Measurements from ENCODE around the gene ELAVL4. TPM values are rescaled to one million over a fixed set of nuclear protein-coding genes. Genes with fewer than 3 reads are reported as not detected.

The ELAVL4 gene
- total and polyA plus RNA-seq, 4 donors: 0.02 to 0.51 TPM; not detected in 2

GRCh38 chr1:50105433-50105832, 3.3 kb upstream of the ELAVL4 start:
- Histone ChIP-seq H3K4me3 (ENCODE audit: low read depth in 1 of 3, low read length in 3 of 3) (no peak overlapping the region), H3K36me3 (ENCODE audit: control insufficient read depth in 4 of 4, insufficient read depth in 3 of 4, low read depth in 1 of 4, low read length in 3 of 4) (no peaks in the 10 kb centered on the region), H3K4me1 (ENCODE audit: control insufficient read depth in 4 of 4, insufficient read depth in 4 of 4, low read length in 3 of 4) (no peaks in the 10 kb centered on the region), H3K27me3 (ENCODE audit: control insufficient read depth in 4 of 4, insufficient read depth in 4 of 4, low read length in 3 of 4) (peaks cover 0 to 10% (median 0%) of the 10 kb centered on the region in 4 donors), H3K27ac (ENCODE audit: low read depth in 1 of 2, low read length in 2 of 2) (no peak overlapping the region), H3K9me3 (ENCODE audit: control insufficient read depth in 4 of 4, low read length in 3 of 4) (no peaks in the 10 kb centered on the region), H3K9ac (ENCODE audit: low read depth in 1 of 2, low read length in 2 of 2) (no peak overlapping the region)
- no peak for DNase-seq (ENCODE audit: low spot score)
- TF ChIP-seq FOXA1 (IDR thresholded peaks at IDR 0.05): no peak
- TF ChIP-seq EGR1 (IDR thresholded peaks at IDR 0.05; ENCODE audit: low read depth in 2 of 2): no peak
- no peak for TF ChIP-seq HNF4G (IDR thresholded peaks at IDR 0.05)
- no peak for TF ChIP-seq SP1 (IDR thresholded peaks at IDR 0.05)
- no peak for TF ChIP-seq MAX (IDR thresholded peaks at IDR 0.05)
- no peak for TF ChIP-seq TAF1 (conservative IDR thresholded peaks at IDR 0.05)
- no peak for TF ChIP-seq YY1 (IDR thresholded peaks at IDR 0.05)
- no peak for TF ChIP-seq ZBTB33 (IDR thresholded peaks at IDR 0.05)
- no peak for TF ChIP-seq REST (IDR thresholded peaks at IDR 0.05)
- no peak for TF ChIP-seq FOXA2 (IDR thresholded peaks at IDR 0.05)
- no peak for TF ChIP-seq NR2F2 (IDR thresholded peaks at IDR 0.05)
- TF ChIP-seq RXRA (IDR thresholded peaks at IDR 0.05): no peak
- no peak for TF ChIP-seq ATF3 (IDR thresholded peaks at IDR 0.05)
- no peak for TF ChIP-seq JUND (IDR thresholded peaks at IDR 0.05)
- 74% methylated on average over 3 of the region's 3 CpGs for WGBS

GRCh38 chr1:50106095-50106761, 2.5 kb upstream of the ELAVL4 start:
- H3K27me3 ChIP-seq (ENCODE audit: control insufficient read depth in 4 of 4, insufficient read depth in 4 of 4, low read length in 3 of 4): peaks cover 0 to 10% (median 0%) of the 10 kb centered on the region in 4 donors
- no peak overlapping the region for H3K4me3 ChIP-seq (ENCODE audit: low read depth in 1 of 3, low read length in 3 of 3)
- no peaks in the 10 kb centered on the region for H3K36me3 ChIP-seq (ENCODE audit: control insufficient read depth in 4 of 4, insufficient read depth in 3 of 4, low read depth in 1 of 4, low read length in 3 of 4)
- H3K9me3 ChIP-seq (ENCODE audit: control insufficient read depth in 4 of 4, low read length in 3 of 4): no peaks in the 10 kb centered on the region
- no peak overlapping the region for H3K27ac ChIP-seq (ENCODE audit: low read depth in 1 of 2, low read length in 2 of 2)
- no peak overlapping the region for H3K9ac ChIP-seq (ENCODE audit: low read depth in 1 of 2, low read length in 2 of 2)
- TF ChIP-seq NR2F2 (IDR thresholded peaks at IDR 0.05) (no peak), ATF3 (IDR thresholded peaks at IDR 0.05) (no peak), EGR1 (IDR thresholded peaks at IDR 0.05; ENCODE audit: low read depth in 2 of 2) (no peak), HNF4A (conservative IDR thresholded peaks at IDR 0.05) (no peak), SP1 (IDR thresholded peaks at IDR 0.05) (no peak), RXRA (IDR thresholded peaks at IDR 0.05) (no peak), RAD21 (IDR thresholded peaks at IDR 0.05) (no peak), JUND (IDR thresholded peaks at IDR 0.05) (no peak), HNF4G (IDR thresholded peaks at IDR 0.05) (no peak), FOXA2 (IDR thresholded peaks at IDR 0.05) (no peak), REST (IDR thresholded peaks at IDR 0.05) (no peak), FOXA1 (IDR thresholded peaks at IDR 0.05) (no peak), MAX (IDR thresholded peaks at IDR 0.05) (no peak)
- DNase-seq (ENCODE audit: low spot score): no peak
- whole genome bisulfite sequencing: 81% methylated on average over 12 of the region's 12 CpGs
- H3K4me1 ChIP-seq (ENCODE audit: control insufficient read depth in 4 of 4, insufficient read depth in 4 of 4, low read length in 3 of 4): no peaks in the 10 kb centered on the region
